Germinal center (tissue), 1 donor: ENCODE measurements around the gene RPL10.
"Not testable (repeated sequence)": the region's sequence is repeated elsewhere in the genome, so short reads cannot be mapped to it uniquely, and the experiment has no call there.

Source experiments
- DNase-seq: peaks from one replicate; pipeline ENCODE4 v3.0.0; 2012; ENCODE audit warnings: mixed read lengths, low spot score

The RPL10 gene

DNA sequence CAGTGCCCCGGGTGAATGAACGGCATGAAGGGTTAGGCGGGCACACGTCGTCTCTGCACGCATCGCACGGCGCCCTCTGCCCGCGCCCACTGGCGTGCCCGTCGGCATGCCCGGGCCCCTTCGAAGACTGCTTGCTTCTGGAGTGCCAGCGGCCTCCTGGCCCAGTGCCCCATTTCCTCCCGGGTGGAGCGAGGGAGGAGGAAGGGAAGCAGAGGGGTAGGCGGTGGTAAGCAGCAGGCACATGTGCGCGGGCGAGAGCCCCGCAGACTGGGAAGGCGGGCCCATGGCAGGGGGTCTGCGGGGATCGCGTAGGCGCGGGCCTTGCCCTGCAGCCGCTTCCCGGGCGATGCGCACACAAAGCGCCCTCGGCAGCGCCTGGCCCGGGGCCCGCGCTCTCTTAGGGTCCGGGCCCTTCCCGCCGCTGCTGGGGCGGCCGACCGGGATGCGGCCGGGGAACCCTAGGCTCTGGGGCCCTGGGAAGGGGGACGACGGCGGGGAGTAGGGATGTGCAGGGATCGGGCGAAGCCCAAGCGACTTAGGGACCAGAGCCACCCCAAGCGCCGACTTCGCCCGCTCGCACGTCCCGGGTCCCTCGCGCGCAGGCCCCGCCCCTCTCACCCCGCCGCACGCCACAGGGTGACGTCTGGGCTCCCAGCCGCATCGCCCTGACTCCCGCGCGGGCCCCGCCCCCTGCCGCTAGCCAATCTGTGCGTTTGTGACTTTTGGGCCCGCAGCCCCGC is 19.9 kb upstream of the RPL10 start:
- peak; percentile 87 for DNase-seq

DNA sequence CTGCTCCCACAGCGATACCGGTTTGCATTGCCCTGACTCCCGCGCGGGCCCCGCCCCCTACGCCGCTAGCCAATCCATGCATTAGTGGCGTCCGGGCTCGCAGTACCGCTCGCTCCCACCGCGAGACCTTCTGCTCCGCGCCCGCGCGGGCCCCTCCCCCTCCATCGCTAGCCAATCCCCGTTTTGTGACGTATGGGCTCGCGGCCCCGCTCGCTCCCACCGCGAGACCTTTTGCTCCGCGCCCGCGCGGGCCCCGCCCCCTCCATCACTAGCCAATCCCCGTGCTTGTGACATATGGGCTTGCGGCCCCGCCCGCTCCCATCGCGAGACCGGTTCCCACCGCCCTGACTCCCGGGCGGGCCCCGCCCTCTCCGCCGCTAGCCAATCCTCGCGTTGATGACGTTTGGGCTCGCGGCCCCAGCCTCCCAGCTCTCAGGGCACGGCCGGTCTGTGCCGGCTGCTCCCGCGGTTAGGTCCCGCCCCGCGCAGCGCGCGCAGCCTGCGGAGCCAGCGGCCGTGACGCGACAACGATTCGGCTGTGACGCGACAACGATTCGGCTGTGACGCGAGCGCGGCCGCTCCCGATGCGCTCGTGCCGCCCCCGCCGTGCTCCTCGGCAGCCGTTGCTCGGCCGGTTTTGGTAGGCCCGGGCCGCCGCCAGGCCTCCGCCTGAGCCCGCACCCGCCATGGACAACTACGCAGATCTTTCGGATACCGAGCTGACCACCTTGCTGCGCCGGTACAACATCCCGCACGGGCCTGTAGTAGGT is 19.2 kb upstream of the RPL10 start, which contains the start of gene EMD:
Gene EMD, plus strand, starts transcription at position 497 of the 770 bp plus-strand sequence. Its CDS starts 190 bp downstream, at position 687.
- peak; percentile 88 for DNase-seq

DNA sequence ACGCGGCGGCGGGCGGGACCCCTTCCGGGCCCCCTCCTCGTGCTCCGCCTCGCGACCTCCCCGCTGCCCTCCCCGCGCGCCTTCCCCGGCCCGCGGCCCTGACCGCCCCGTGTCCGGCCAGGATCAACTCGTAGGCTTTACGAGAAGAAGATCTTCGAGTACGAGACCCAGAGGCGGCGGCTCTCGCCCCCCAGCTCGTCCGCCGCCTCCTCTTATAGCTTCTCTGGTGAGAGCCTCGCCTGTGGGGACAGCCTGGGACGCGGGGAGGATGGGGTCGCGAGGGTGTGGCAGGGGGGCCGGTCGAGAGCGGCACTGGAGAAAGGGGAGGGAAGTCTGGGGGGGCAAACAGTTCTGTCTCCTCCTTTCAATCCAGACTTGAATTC is 18.6 kb upstream of the RPL10 start:
- DNase-seq = no peak

DNA sequence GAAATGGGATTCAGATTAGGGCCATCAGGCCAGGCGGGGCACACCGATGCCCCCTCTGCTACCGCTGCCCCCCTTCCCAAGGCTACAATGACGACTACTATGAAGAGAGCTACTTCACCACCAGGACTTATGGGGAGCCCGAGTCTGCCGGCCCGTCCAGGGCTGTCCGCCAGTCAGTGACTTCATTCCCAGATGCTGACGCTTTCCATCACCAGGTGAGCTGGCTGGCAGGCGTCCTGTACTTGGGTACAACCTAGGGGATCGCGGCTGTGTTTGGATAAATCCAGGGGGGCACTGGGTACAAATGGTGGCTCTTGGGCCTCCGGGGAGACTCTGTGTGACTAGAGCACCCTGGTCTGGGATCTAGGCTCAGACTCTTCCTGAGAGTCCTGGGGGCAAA is 18.0 kb upstream of the RPL10 start:
- no peak for DNase-seq

DNA sequence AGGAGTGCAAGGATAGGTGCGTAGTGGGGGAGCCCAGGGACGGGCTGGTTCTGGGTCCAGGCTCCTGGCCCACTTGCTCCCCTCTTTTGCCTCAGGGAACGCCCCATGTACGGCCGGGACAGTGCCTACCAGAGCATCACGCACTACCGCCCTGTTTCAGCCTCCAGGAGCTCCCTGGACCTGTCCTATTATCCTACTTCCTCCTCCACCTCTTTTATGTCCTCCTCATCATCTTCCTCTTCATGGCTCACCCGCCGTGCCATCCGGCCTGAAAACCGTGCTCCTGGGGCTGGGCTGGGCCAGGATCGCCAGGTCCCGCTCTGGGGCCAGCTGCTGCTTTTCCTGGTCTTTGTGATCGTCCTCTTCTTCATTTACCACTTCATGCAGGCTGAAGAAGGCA is 17.4 kb upstream of the RPL10 start:
- no peak for DNase-seq

DNA sequence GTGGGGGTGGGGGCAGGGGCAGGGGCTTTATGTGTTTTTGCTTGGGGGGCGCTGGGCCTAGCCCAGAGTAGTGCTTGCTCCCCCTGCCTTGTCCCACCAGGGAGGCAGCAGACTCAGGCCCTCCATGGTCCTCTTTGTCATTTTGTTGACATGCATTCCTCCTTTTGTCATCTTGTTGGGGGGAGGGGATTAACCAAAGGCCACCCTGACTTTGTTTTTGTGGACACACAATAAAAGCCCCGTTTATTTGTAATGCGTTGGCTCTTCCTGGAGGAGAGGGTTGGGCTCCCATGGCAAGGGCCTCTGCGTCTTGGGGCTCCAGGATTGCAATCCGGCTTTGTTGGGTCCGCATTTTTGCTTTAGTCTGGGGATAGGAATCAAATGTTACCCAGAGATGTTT is 16.9 kb upstream of the RPL10 start:
- no peak for DNase-seq

DNA sequence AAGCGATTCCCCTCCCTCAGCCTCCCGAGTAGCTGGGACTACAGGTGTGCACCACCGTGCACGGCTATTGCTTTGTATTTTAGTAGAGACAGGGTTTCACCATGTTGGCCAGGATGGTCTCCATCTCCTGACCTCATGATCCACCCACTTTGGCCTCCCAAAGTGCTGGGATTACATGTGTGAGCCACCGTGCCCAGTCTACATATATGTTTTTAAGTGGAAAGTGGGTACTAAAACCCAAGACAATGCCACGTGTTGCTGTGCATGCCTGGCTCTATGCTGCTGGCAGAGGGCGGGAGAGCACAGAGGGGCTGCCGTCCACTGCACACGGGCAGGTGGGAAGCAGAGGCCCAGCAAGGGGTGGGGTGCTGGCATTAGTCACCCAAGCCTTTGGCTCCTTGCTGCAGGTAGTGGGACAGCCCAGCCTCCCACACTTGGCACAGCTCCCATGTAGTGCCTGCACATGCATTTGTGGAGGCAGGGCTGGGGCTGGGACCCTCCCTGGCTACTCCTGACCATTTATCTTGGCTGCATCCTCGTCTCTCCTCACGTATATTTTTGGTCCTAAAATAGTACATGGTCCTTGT is 15.6 kb upstream of the RPL10 start:
- DNase-seq = no peak

DNA sequence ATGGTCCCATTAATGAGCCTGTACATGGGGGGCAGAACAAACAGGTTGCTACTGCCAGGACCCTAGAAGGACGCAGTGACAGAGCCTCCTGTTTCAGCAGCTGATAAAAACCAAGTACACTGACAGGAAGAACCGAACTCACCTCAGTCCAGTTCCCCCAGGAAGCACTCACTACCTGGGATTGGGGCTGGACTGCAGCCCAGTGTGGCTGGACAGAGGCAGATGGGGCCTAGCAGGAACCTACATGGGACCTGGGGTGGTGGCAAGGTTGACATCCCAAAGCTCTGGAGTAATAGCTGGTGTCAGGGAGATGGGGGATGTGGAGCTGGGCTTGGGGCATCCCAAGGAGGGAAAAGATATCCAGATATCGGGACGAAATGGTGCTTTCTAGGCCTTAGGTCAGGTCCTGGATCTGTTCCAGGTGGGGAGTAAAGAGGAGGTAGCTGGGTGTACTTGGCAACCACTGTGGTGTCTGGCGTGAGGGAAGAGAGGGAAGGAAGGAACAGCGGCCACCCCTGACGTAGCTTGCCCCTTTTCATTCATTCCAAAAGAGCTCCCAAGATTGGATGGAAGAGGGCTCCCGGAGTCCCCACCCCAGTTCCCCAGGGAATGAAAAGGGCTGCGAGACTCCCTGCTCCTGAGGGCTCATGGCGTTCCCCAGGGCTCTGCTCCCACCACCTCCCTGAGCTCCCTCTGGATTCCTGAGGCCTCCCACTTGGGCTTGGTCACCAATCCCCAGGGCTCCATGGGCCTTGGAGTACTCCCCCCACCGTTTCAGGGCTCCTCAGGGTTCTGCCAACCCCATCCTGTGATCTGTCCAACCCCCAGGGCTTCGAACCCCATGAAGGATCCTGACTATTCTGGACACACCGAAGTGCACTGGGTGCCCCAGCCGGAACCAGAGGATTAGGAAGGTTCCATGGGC is 14.6 kb upstream of the RPL10 start:
- DNase-seq = no peak

DNA sequence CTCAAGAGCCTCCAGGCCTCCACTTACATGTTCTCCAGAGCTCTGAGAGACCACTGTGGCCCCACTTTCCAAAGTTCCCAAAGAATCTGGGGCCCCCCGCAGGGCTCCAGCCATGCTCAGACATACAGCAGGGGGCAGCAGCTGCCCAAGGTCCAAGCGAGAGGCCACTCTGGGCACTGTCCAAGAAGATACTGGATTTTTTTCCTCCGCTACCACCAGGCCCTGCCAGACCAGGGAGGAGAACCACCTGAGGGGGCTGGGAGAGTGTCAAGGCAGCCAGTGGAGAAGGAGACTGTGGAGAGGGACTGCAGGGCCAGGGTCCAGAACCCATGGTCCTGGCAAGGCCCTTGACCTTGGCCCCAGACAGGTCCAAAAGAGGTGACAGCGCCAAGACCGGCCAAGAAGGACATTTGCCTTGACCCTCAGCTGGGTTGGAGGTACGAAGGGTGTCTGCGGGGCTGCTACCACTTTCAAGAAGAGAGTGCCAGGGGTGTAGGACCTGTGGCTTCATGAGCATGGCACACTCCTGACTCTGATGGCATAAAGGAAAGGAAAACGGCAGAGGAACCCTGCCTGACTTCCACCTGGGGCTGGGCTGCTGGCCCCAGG is 13.8 kb upstream of the RPL10 start:
- DNase-seq = no peak

DNA sequence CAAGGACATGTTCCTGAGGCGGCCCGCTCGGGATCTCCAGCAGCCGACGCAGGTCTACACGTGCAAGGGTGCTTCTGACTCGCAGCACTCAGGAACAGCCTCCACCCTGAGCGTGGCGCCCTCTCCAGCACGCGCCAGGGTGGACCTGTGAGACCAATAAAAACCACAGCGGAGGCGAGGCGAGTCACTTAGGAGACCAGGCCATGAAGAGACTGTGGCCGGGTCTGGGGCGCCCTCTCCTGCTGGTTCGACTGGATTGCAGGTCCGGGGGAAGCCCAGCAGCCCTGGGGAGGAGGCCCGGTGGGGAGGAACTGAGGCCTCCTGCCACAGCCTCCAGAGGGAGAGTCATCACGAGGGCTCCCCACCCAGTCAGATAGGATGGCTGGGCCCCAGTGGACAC is 10.1 kb upstream of the RPL10 start:
- not testable (repeated sequence) for DNase-seq

DNA sequence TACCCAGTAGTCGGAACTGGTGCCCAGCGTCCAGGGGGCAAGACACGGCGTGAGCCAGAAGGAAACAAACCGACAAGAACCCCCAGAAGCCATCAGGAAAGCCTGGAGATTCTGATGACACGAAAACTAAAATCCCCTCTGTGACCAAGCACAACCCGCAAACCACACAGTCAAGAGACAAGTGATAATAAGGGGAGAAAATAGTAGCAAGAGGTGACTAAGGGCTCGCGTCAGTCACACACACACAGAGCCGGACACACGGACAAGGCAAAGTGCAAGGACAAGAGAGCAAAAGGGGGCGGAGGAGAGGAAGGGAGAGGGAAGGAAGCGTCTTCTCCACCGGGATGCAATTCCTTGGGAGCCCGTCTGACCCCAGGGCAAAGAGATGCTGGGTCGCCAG is 9.5 kb upstream of the RPL10 start:
- DNase-seq = not testable (repeated sequence)

DNA sequence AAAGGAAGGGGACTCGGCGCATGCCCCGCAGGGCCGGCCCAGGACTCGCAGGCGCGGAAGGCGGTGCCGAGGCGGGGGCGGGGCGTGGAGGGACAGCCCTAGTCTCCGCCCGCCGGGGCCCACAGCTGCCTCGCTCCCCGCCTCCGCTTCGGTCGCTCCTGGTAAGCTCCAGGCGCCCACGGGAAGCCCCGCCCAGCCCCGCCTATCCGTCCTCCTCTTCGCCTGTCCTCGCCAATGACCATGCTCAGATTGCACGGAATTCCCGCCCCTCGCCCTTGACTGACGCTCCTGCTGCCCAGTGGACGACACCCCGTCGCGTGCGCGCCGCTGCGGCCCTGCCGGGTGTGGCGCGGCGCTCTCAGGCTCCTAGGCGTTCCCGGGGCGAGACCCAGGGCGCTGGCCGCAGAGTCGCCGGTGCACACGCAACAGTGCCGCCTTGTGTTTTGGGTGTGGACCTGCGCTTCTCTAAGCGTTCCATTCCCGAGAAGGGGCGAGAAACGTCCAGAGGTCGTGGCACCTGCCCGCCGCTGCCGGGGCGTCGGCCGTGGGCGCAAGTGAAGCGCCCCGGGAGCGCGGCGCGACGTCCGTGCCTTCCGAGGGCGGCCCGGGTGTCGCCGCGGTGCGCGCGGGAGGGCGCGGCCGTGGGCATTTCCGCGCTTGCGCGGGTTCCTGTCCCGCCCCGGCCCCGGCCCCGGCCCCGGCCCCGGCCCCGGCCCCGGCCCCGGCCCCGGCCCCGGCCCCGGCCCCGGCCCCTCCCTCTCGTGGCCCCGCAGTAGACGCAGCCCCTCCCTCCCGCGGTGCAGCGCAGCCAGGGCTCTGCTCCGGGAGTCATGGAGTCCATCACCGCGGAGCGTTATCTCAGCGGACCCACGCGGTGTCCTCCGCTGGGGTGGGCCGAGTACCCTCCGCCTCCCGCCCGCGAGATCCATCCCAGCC is 8.1 kb upstream of the RPL10 start:
- DNase-seq = not testable (repeated sequence)

DNA sequence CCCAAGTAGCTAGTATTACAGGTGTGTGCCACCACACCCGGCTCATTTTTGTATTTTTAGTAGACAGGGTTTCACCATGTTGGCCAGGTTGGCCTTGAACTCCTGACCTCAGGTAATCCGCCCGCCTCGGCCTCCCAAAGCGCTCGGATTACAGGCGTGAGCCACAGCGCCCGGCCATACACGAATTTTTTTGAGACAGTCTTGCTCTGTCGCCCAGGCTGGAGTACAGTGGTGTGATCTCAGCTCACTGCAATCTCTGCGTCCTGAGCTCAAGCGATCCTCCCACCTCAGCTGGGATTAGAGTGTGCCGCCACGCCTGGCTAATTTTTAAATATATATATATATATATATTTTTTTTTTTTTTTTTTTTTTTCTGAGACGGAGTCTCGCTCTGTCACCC is 1.8 kb upstream of the RPL10 start:
- DNase-seq = not testable (repeated sequence)

DNA sequence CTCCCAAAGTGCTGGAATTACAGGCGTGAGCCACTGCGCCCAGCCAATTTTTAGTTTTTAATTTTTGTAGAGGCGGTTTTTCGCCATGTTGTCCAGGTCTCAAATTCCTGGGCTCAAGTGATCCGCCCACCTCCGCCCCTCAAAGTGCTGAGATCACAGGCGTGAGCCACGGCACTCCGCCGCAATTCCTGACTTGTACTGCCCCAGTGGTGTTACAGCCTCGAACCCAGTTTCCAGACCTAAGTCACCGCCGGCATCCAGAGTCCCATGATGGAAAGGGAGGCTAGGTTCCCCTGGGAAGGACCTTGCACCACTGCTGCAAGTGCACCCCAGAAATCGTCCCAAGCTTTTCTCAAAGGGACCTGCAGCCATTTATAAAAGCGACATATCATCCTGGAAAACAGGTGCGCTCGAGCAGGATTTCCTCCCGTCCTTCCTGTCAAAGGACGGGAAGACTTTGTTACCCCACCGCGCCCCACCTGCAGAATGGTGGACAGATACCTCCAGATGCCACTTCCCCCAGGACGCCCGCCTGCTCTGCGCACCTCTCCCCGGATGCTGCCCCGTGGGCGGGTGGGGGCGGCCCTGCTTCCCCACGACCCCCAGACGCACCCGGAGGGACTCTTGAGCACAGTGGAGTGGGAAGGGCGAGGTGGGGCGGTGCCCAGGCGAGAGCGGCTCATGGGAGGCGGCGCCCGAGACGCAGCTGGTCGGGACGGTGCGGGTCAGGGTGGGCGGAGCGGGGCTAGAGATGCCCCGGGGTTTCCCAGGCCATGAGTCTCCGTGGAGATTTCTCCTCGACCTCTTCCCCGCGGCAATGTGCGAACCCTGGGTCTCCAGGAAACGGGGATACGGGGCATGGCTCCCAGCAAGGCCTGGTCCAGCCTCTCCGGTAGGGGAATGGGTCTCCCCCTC is 947 bp upstream of the RPL10 start:
- peak; percentile 52 for DNase-seq

DNA sequence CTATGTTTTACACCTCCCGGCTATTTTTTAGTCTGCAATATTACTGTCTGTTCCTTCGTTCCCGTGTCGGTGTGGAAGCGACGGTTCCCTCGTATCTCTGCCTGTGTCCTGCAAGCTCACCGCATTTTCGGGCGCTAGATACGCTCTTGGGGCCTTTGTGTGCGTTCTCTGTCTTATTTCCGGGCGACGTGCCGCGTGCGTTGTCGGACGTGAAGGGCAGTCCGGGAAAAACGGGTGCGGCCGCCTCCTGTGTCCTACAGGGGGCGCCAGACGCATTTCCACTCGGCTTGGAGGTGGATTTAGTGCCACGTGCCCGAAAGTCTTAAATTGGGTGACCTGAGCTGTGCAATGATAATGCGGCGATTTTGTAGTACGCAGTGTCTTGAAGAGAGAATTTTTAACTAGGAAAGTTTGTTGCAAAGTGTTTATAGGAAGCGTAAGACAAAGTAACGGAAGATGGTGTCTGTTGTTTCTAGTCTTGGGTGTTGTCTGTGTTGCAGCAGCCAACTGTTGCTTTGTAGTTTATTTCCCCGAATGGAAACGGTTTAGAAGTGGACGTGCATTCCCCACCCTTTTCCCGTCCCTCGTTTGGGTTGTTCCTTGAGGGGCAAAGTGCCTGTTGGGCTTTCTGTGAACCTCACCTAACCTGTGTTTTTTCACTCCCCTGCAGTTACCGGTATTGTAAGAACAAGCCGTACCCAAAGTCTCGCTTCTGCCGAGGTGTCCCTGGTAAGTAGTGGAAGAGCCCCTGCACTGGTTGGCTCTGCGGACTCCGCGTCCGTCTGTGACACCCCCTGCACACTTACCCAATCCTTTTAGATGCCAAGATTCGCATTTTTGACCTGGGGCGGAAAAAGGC is 720 bp downstream of the RPL10 start:
- DNase-seq = peak; percentile 56

DNA sequence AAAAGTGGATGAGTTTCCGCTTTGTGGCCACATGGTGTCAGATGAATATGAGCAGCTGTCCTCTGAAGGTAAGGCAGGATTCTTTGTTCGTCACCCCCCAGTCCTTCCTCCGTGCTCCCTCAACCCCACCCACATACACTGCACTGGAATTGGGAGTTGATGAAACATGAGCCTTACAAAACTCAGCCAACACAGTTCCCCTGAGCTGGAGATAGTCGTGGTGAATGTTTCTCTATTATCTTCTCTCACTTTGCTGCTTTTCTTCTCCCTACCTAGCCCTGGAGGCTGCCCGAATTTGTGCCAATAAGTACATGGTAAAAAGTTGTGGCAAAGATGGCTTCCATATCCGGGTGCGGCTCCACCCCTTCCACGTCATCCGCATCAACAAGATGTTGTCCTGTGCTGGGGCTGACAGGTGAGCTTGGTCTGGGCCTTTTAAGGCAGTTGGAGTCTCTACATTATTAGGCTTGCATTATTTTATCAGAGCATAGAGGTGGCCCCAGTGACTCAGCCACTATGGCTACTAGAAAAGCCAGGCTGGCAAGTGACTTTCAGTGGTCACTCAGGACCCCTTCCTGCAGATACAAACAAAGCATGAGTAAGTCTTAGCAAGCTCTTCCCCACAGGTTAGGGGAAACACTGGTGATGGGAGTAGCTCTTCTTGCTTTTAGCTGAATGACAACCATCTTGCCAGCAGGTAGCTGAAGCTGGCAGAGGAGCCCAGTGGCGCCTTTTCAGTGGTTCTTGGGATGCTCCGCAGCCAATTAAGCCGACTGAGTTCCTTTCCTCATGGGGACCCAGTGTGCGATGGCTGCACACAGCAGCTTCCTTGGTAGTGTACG is 1.6 kb downstream of the RPL10 start:
- no peak for DNase-seq

DNA sequence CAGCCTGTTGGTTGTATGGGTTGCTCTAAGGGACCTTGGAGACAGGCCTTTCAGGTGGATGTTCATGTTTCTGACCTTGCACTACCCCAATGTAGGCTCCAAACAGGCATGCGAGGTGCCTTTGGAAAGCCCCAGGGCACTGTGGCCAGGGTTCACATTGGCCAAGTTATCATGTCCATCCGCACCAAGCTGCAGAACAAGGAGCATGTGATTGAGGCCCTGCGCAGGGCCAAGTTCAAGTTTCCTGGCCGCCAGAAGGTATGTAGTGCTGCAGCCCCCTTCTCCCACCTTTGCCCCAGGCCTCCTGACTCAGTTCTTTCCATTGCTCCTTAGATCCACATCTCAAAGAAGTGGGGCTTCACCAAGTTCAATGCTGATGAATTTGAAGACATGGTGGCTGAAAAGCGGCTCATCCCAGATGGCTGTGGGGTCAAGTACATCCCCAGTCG is 2.2 kb downstream of the RPL10 start:
- not testable (repeated sequence) for DNase-seq
